Esophagus muscularis mucosa (tissue), 4 donors: Measurements from ENCODE around the gene SPINT2. TPM values are rescaled to one million over a fixed set of nuclear protein-coding genes. Genes with fewer than 3 reads are reported as not detected.

Source experiments
- DNase-seq: peaks from one replicate; pipeline ENCODE4 v3.0.0-alpha.2; 2017; ENCODE audit errors: extremely low spot score
- H3K27ac ChIP-seq, 4 donors: fragments of 200-600 bp; sonication (generic); replicated peaks in 1 of 4; 1 replicate in 3 of 4; 2 replicates in 1 of 4; pipeline ENCODE4 v1.5.1; 2016 to 2019; ENCODE audit warnings: mild to moderate bottlenecking in 1 of 4
- H3K27me3 ChIP-seq, 4 donors: fragments of 200-600 bp; sonication (generic); one replicate each; pipeline versions ENCODE4 v1.5.1 to v1.6.0; 2016 to 2019
- H3K36me3 ChIP-seq, 4 donors: fragments of 200-600 bp; sonication (generic); one replicate each; pipeline ENCODE4 v1.5.1; 2016 to 2019
- H3K4me1 ChIP-seq, 4 donors: fragments of 200-600 bp; sonication (generic); one replicate each; pipeline ENCODE4 v1.5.1; 2016 to 2019
- H3K4me3 ChIP-seq, 4 donors: fragments of 200-600 bp; sonication (generic); 1 replicate in 2 of 4; 2 replicates in 2 of 4; pipeline ENCODE4 v1.5.1; 2016 to 2019; ENCODE audit warnings: mild to moderate bottlenecking in 4 of 4, moderate library complexity in 1 of 4
- H3K9me3 ChIP-seq, 4 donors: fragments of 200-600 bp; sonication (generic); 1 replicate in 3 of 4; 2 replicates in 1 of 4; pipeline ENCODE4 v1.5.1; 2016 to 2019
- CTCF ChIP-seq, 3 experiments: fragments of 200-600 bp in 2 of 3; fragments of 450-650 bp in 1 of 3; sonication (generic) in 2 of 3; IDR thresholded peaks; one replicate each; pipeline ENCODE4 v1.5.1; 2017 to 2019; ENCODE audit warnings: antibody characterized with exemption in 3 of 3, mild to moderate bottlenecking in 2 of 3, moderate library complexity in 1 of 3
- EP300 ChIP-seq: sonication (generic); formaldehyde crosslinking; IDR thresholded peaks from one replicate; pipeline ENCODE4 v1.6.1; 2017; ENCODE audit warnings: antibody characterized with exemption
- POLR2A ChIP-seq: fragments of 450-650 bp; IDR thresholded peaks from one replicate; pipeline ENCODE4 v1.6.1; 2017; ENCODE audit warnings: antibody characterized with exemption, moderate library complexity, mild to moderate bottlenecking, low read depth
- POLR2AphosphoS5 ChIP-seq, 2 donors: sonication (generic); formaldehyde crosslinking; IDR thresholded peaks; one replicate each; pipeline ENCODE4 v1.6.1; 2017; ENCODE audit warnings: antibody characterized with exemption in 2 of 2
- WGBS: methylation state at CpG from one replicate; pipeline ENCODE4 v1.1.5; 2018; 5-methylcytosine and 5-hydroxymethylcytosine counted together
- intact Hi-C: fragments of 100-400 bp; cut with DNase I; formaldehyde crosslinking; loops from one replicate; pipeline ENCODE4 v1.15.1; 2023
- total RNA-seq, 4 donors: library from RNA; depleted of rRNA; stranded (reverse); fragments of >200 nt; gene quantifications; one replicate each; pipeline versions ENCODE4 v1.1.0 to v1.2.1, GENCODE V29; 2016

Gene SPINT2
- total RNA-seq, 4 donors from 2014 or later, result 5.0 to 13.4 (median 11.4) TPM

GRCh38 chr19:38310279-38310670 lies 45.9 kb downstream of the SPINT2 start:
- Histone ChIP-seq H3K4me3 (no peak overlapping the region), H3K9me3 (no peaks in the 10 kb centered on the region), H3K27ac (no peak overlapping the region), H3K4me1 (peaks cover 5 to 15% (median 9%) of the 10 kb centered on the region in 4 donors), H3K36me3 (peaks cover 13 to 45% (median 40%) of the 10 kb centered on the region in 4 donors), H3K27me3 (no peaks in the 10 kb centered on the region)
- no peak for TF ChIP-seq POLR2A
- TF ChIP-seq EP300, result no peak
- no peak for TF ChIP-seq CTCF (IDR thresholded peaks at IDR 0.05)
- no peak for TF ChIP-seq POLR2AphosphoS5 (IDR thresholded peaks at IDR 0.05)
- 97% methylated on average over 2 of the region's 2 CpGs for WGBS
- no peak for DNase-seq
- intact Hi-C loops, result no loop called here

- intact Hi-C loops, result no loop called here
- WGBS, result 92% methylated on average over 6 of the region's 6 CpGs
- TF ChIP-seq EP300, result no peak
- TF ChIP-seq CTCF (IDR thresholded peaks at IDR 0.05), result no peak
- no peak for TF ChIP-seq POLR2A
- no peak for TF ChIP-seq POLR2AphosphoS5 (IDR thresholded peaks at IDR 0.05)
- H3K4me3 ChIP-seq, result no peak overlapping the region
- no peaks in the 10 kb centered on the region for H3K27me3 ChIP-seq
- peaks cover 6 to 18% (median 11%) of the 10 kb centered on the region in 4 donors for H3K4me1 ChIP-seq
- H3K36me3 ChIP-seq, result peaks cover 13 to 38% (median 34%) of the 10 kb centered on the region in 4 donors
- H3K27ac ChIP-seq, result no peak overlapping the region
- H3K9me3 ChIP-seq, result no peaks in the 10 kb centered on the region
- no peak for DNase-seq
Measured at GRCh38 chr19:38310986-38311385, 46.6 kb downstream of the SPINT2 start.

- Histone ChIP-seq H3K4me1 (peaks cover 34 to 57% (median 48%) of the 10 kb centered on the region in 4 donors), H3K9me3 (no peaks in the 10 kb centered on the region), H3K36me3 (peaks cover 0 to 1% (median 0%) of the 10 kb centered on the region in 4 donors), H3K27ac (peak within 1 kb of the TSS; percentile 74 to 87 (median 81)), H3K27me3 (no peaks in the 10 kb centered on the region), H3K4me3 (peak within 1 kb of the TSS; percentile 62 to 67 (median 64))
- peak; percentile 100 for DNase-seq
- intact Hi-C loops, result no loop called here
- 2% methylated on average over 11 of the region's 64 CpGs for WGBS
- TF ChIP-seq CTCF (IDR thresholded peaks at IDR 0.05) (no peak), POLR2AphosphoS5 (IDR thresholded peaks at IDR 0.05) (peak; percentile 71 to 85)
Measured at GRCh38 chr19:38315657-38316476, 51.5 kb downstream of the SPINT2 start, which contains the start of gene YIF1B. TSS of gene YIF1B (minus strand) at chr19:38315947. CDS start at chr19:38315917, 30 bp downstream.

- H3K9me3 ChIP-seq, result no peaks in the 10 kb centered on the region
- peak overlapping the region; percentile 62 to 67 (median 64) for H3K4me3 ChIP-seq
- no peaks in the 10 kb centered on the region for H3K27me3 ChIP-seq
- no peak for DNase-seq
- 34% methylated on average over 8 of the region's 8 CpGs for WGBS
- TF ChIP-seq POLR2A (no peak), EP300 (no peak), POLR2AphosphoS5 (IDR thresholded peaks at IDR 0.05) (no peak), CTCF (IDR thresholded peaks at IDR 0.05) (no peak)
- no peaks in the 10 kb centered on the region for H3K36me3 ChIP-seq
- intact Hi-C loops, result no loop called here
- H3K4me1 ChIP-seq, result peaks cover 41 to 64% (median 55%) of the 10 kb centered on the region in 4 donors
- H3K27ac ChIP-seq, result peak overlapping the region; percentile 74 to 87 (median 81)
Measured at GRCh38 chr19:38316477-38317067, 52.2 kb downstream of the SPINT2 start.
